ENCODE data around the gene SOX21.
"Not testable (repeated sequence)": the region's sequence is repeated elsewhere in the genome, so short reads cannot be mapped to it uniquely, and the experiment has no call there.

The SOX21 gene

GRCh38 chr13:94712287-94712811, at the start of gene SOX21:
Gene SOX21, minus strand, starts transcription at chr13:94712545. Its CDS starts 496 bp downstream, at chr13:94712049.
- DNase-seq, result no peak

GRCh38 chr13:94761407-94761806, 49.1 kb upstream of the SOX21 start:
- no peak for DNase-seq

- no peak for DNase-seq
Measured at GRCh38 chr13:94759120-94759728, 46.9 kb upstream of the SOX21 start.

- no peak for DNase-seq
Measured at GRCh38 chr13:94758436-94758960, 46.2 kb upstream of the SOX21 start.

GRCh38 chr13:94753327-94753726, 41.0 kb upstream of the SOX21 start:
- no peak for DNase-seq

GRCh38 chr13:94749162-94749561, 36.8 kb upstream of the SOX21 start:
- DNase-seq, result no peak

GRCh38 chr13:94739235-94739634, 26.9 kb upstream of the SOX21 start:
- no peak for DNase-seq

- no peak for DNase-seq
Measured at GRCh38 chr13:94731028-94731427, 18.7 kb upstream of the SOX21 start.

- DNase-seq, result not testable (repeated sequence)
Measured at GRCh38 chr13:94729941-94730340, 17.6 kb upstream of the SOX21 start.

- DNase-seq, result no peak
Measured at GRCh38 chr13:94726425-94726824, 14.1 kb upstream of the SOX21 start.

GRCh38 chr13:94722609-94723345, 10.4 kb upstream of the SOX21 start:
- no peak for DNase-seq

GRCh38 chr13:94718697-94719096, 6.4 kb upstream of the SOX21 start:
- DNase-seq, result not testable (repeated sequence)

- no peak for DNase-seq
Measured at GRCh38 chr13:94717916-94718315, 5.6 kb upstream of the SOX21 start.

GRCh38 chr13:94716016-94716415, 3.7 kb upstream of the SOX21 start:
- no peak for DNase-seq

GRCh38 chr13:94713561-94714182, 1.3 kb upstream of the SOX21 start:
- no peak for DNase-seq

- DNase-seq, result peak; percentile 15
Measured at GRCh38 chr13:94712812-94713560, 641 bp upstream of the SOX21 start.

- no peak for DNase-seq
Measured at GRCh38 chr13:94711561-94712286, 621 bp downstream of the SOX21 start.

GRCh38 chr13:94710881-94711560, 1.3 kb downstream of the SOX21 start:
- peak; percentile 29 for DNase-seq

- DNase-seq, result no peak
Measured at GRCh38 chr13:94710065-94710781, 2.1 kb downstream of the SOX21 start.

GRCh38 chr13:94709001-94709834, 3.1 kb downstream of the SOX21 start:
- DNase-seq, result no peak

All from suppressor macrophage treated with lipopolysaccharide for 4 hours (primary cell).